H1 (cell line): ENCODE results near the gene EFEMP2. TPM values are rescaled to one million over a fixed set of nuclear protein-coding genes. Genes with fewer than 3 reads are reported as not detected.

Experiments
- PHF8 ChIP-seq: fragments of 200-600 bp; sonication (generic); conservative IDR thresholded peaks from 2 replicates; pipeline ENCODE4 v1.7.1; 2012; ENCODE audit warnings: low read depth, mild to moderate bottlenecking, inconsistent platforms, low read length, moderate library complexity
- YY1 ChIP-seq: IDR thresholded peaks from 2 replicates; pipeline ENCODE4 v1.6.1; 2011; ENCODE audit warnings: low read depth, mild to moderate bottlenecking, low read length
- polyA plus RNA-seq, 7 experiments: library from polyadenylated mRNA; depleted of rRNA in 3 of 7; stranded (reverse) in 5 of 7; unstranded in 2 of 7; fragments of >200 nt in 5 of 7; fragments of 200-250 nt in 2 of 7; gene quantifications; 1 replicate in 5 of 7; 2 replicates in 1 of 7; 4 replicates in 1 of 7; pipeline versions ENCODE4 v1.2.1 to v1.2.3, GENCODE V29; 2011 to 2013; ENCODE audit warnings: missing spikeins in 2 of 7, mixed read lengths in 2 of 7
- total RNA-seq: library from RNA; stranded (reverse); fragmentation: NEBNext Ultra II Directional; extraction: Animal tissue kit (Norgen Biotek cat#: 25700); gene quantifications from 2 replicates; pipeline ENCODE4 v1.2.1, GENCODE V29; 2021

The EFEMP2 gene
- total and polyA plus RNA-seq, 2 of the 8 experiments (the other 6 are each of a cell fraction or from before 2014, with no cell fraction given) = 8.8 to 17.2 TPM

- TF ChIP-seq YY1 (no peak), PHF8 (no peak)
Observed at GRCh38 chr11:65917077-65917433, 44.5 kb upstream of the EFEMP2 start (continued).
